ENCODE measurements around the gene OR52L1. TPM values are rescaled to one million over a fixed set of nuclear protein-coding genes. Genes with fewer than 3 reads are reported as not detected.

The OR52L1 gene
- total RNA-seq, 5 donors from 2014 or later (not counting 1 experiment from before 2014, with no cell fraction given), result 0.32 TPM; not detected in 4

- no peaks in the 10 kb centered on the region for H3K9me3 ChIP-seq
- CTCF ChIA-PET, result interaction anchor here in 1 of 2 donors (0.6 to 1.0 kb wide), 2 partner anchors 359 to 369 kb away, joined by 3 read pairs; no protein-coding TSS in a partner anchor
- H3K4me1 ChIP-seq (ENCODE audit: control insufficient read depth in 1 of 2, extremely low read depth in 1 of 2, insufficient read depth in 2 of 2, low read length in 2 of 2), result no peaks in the 10 kb centered on the region
- H3K27ac ChIP-seq (ENCODE audit: low read length), result no peak overlapping the region
- H3K27me3 ChIP-seq (replicated peaks in 1 of 2; ENCODE audit: control insufficient read depth in 2 of 2, extremely low read depth in 1 of 2, insufficient read depth in 2 of 2, low read length in 1 of 2), result no peaks in the 10 kb centered on the region
- DNase-seq (no peak), ATAC-seq (replicated peaks in 1 of 4) (no peak)
- H3K4me3 Mint-ChIP-seq, result no peak overlapping the region
- no peaks in the 10 kb centered on the region for H3K4me1 Mint-ChIP-seq
- WGBS (ENCODE audit: insufficient coverage), result 90% methylated on average over 2 of the region's 3 CpGs
- no peak overlapping the region for H3K4me3 ChIP-seq (ENCODE audit: control insufficient read depth in 1 of 2, extremely low read depth in 1 of 2, low read length in 1 of 2)
- peaks cover 0 to 3% (median 0%) of the 10 kb centered on the region in 3 donors for H3K9me3 Mint-ChIP-seq
- no peaks in the 10 kb centered on the region for H3K36me3 Mint-ChIP-seq
- peaks cover 9 to 24% of the 10 kb centered on the region in 2 donors for H3K27me3 Mint-ChIP-seq
- no peaks in the 10 kb centered on the region for H3K36me3 ChIP-seq (ENCODE audit: control insufficient read depth in 2 of 2, extremely low read depth in 1 of 2, insufficient read depth in 1 of 2, low read length in 1 of 2)
- H3K27ac Mint-ChIP-seq, result no peak overlapping the region
- POLR2A ChIA-PET, result no interaction called here
Measured at GRCh38 chr11:5992150-5992549, 5.4 kb upstream of the OR52L1 start.

- peaks cover 0 to 3% (median 0%) of the 10 kb centered on the region in 3 donors for H3K9me3 Mint-ChIP-seq
- no peaks in the 10 kb centered on the region for H3K27me3 ChIP-seq (replicated peaks in 1 of 2; ENCODE audit: control insufficient read depth in 2 of 2, extremely low read depth in 1 of 2, insufficient read depth in 2 of 2, low read length in 1 of 2)
- ChIA-PET POLR2A (no interaction called here), CTCF (no interaction called here)
- H3K27me3 Mint-ChIP-seq, result peaks cover 16 to 30% of the 10 kb centered on the region in 2 donors
- H3K36me3 ChIP-seq (ENCODE audit: control insufficient read depth in 2 of 2, extremely low read depth in 1 of 2, insufficient read depth in 1 of 2, low read length in 1 of 2), result no peaks in the 10 kb centered on the region
- H3K9me3 ChIP-seq, result no peaks in the 10 kb centered on the region
- DNase-seq (no peak), ATAC-seq (replicated peaks in 1 of 4) (no peak)
- no peak overlapping the region for H3K4me3 ChIP-seq (ENCODE audit: control insufficient read depth in 1 of 2, extremely low read depth in 1 of 2, low read length in 1 of 2)
- H3K36me3 Mint-ChIP-seq, result no peaks in the 10 kb centered on the region
- no peak overlapping the region for H3K27ac ChIP-seq (ENCODE audit: low read length)
- H3K4me3 Mint-ChIP-seq, result no peak overlapping the region
- no peaks in the 10 kb centered on the region for H3K4me1 Mint-ChIP-seq
- 79% methylated on average over 2 of the region's 4 CpGs for WGBS (ENCODE audit: insufficient coverage)
- H3K27ac Mint-ChIP-seq, result no peak overlapping the region
- no peaks in the 10 kb centered on the region for H3K4me1 ChIP-seq (ENCODE audit: control insufficient read depth in 1 of 2, extremely low read depth in 1 of 2, insufficient read depth in 2 of 2, low read length in 2 of 2)
Measured at GRCh38 chr11:5989203-5989602, 2.4 kb upstream of the OR52L1 start.

- Histone ChIP-seq H3K4me3 (ENCODE audit: control insufficient read depth in 1 of 2, extremely low read depth in 1 of 2, low read length in 1 of 2) (no peak overlapping the region), H3K4me1 (ENCODE audit: control insufficient read depth in 1 of 2, extremely low read depth in 1 of 2, insufficient read depth in 2 of 2, low read length in 2 of 2) (no peaks in the 10 kb centered on the region), H3K27me3 (replicated peaks in 1 of 2; ENCODE audit: control insufficient read depth in 2 of 2, extremely low read depth in 1 of 2, insufficient read depth in 2 of 2, low read length in 1 of 2) (peaks cover 0 to 12% of the 10 kb centered on the region in 2 experiments), H3K36me3 (ENCODE audit: control insufficient read depth in 2 of 2, extremely low read depth in 1 of 2, insufficient read depth in 1 of 2, low read length in 1 of 2) (no peaks in the 10 kb centered on the region), H3K9me3 (no peaks in the 10 kb centered on the region), H3K27ac (ENCODE audit: low read length) (no peak overlapping the region)
- POLR2A ChIA-PET, result no interaction called here
- ATAC-seq (replicated peaks in 1 of 4), result no peak
- peaks cover 24 to 41% of the 10 kb centered on the region in 2 donors for H3K27me3 Mint-ChIP-seq
- DNase-seq, result no peak
- no peaks in the 10 kb centered on the region for H3K4me1 Mint-ChIP-seq
- CTCF ChIA-PET, result no interaction called here
- no peak overlapping the region for H3K4me3 Mint-ChIP-seq
- WGBS (ENCODE audit: insufficient coverage), result no CpG with 5 or more reads among the region's 1 CpG
- peaks cover 7 to 25% (median 13%) of the 10 kb centered on the region in 3 donors for H3K9me3 Mint-ChIP-seq
- H3K27ac Mint-ChIP-seq, result no peak overlapping the region
- H3K36me3 Mint-ChIP-seq, result no peaks in the 10 kb centered on the region
Measured at GRCh38 chr11:5983443-5983842, 3.3 kb downstream of the OR52L1 start.

- Mint-ChIP-seq H3K27ac (no peak overlapping the region), H3K9me3 (peaks cover 5 to 18% (median 9%) of the 10 kb centered on the region in 3 donors), H3K4me1 (peaks cover 0 to 4% (median 0%) of the 10 kb centered on the region in 3 donors), H3K36me3 (no peaks in the 10 kb centered on the region), H3K4me3 (no peak overlapping the region), H3K27me3 (peaks cover 0 to 19% of the 10 kb centered on the region in 2 donors)
- H3K27me3 ChIP-seq (replicated peaks in 1 of 2; ENCODE audit: control insufficient read depth in 2 of 2, extremely low read depth in 1 of 2, insufficient read depth in 2 of 2, low read length in 1 of 2), result peaks cover 0 to 3% of the 10 kb centered on the region in 2 experiments
- POLR2A ChIA-PET, result no interaction called here
- H3K9me3 ChIP-seq, result no peaks in the 10 kb centered on the region
- H3K4me1 ChIP-seq (ENCODE audit: control insufficient read depth in 1 of 2, extremely low read depth in 1 of 2, insufficient read depth in 2 of 2, low read length in 2 of 2), result no peaks in the 10 kb centered on the region
- CTCF ChIA-PET, result no interaction called here
- H3K4me3 ChIP-seq (ENCODE audit: control insufficient read depth in 1 of 2, extremely low read depth in 1 of 2, low read length in 1 of 2), result no peak overlapping the region
- no peaks in the 10 kb centered on the region for H3K36me3 ChIP-seq (ENCODE audit: control insufficient read depth in 2 of 2, extremely low read depth in 1 of 2, insufficient read depth in 1 of 2, low read length in 1 of 2)
- WGBS (ENCODE audit: insufficient coverage), result no CpG with 5 or more reads among the region's 1 CpG
- ATAC-seq (replicated peaks in 1 of 4) (no peak), DNase-seq (no peak)
- H3K27ac ChIP-seq (ENCODE audit: low read length), result no peak overlapping the region
Measured at GRCh38 chr11:5973530-5973929, 13.3 kb downstream of the OR52L1 start.

GRCh38 chr11:5968394-5968793, 18.4 kb downstream of the OR52L1 start, which contains the start of gene OR56A5:
Gene OR56A5, minus strand, starts transcription at chr11:5968494. Its CDS starts 0 bp downstream, at chr11:5968494.
- ChIA-PET POLR2A (no interaction called here), CTCF (no interaction called here)
- ATAC-seq (replicated peaks in 1 of 4) (no peak), DNase-seq (no peak)
- Mint-ChIP-seq H3K36me3 (no peaks in the 10 kb centered on the region), H3K27me3 (peaks cover 3 to 27% of the 10 kb centered on the region in 2 donors), H3K4me3 (no peak within 1 kb of the TSS), H3K4me1 (peaks cover 0 to 2% (median 0%) of the 10 kb centered on the region in 3 donors), H3K9me3 (peaks cover 4 to 14% (median 10%) of the 10 kb centered on the region in 3 donors), H3K27ac (no peak within 1 kb of the TSS)
- no peaks in the 10 kb centered on the region for H3K36me3 ChIP-seq (ENCODE audit: control insufficient read depth in 2 of 2, extremely low read depth in 1 of 2, insufficient read depth in 1 of 2, low read length in 1 of 2)
- peaks cover 0 to 3% of the 10 kb centered on the region in 2 experiments for H3K27me3 ChIP-seq (replicated peaks in 1 of 2; ENCODE audit: control insufficient read depth in 2 of 2, extremely low read depth in 1 of 2, insufficient read depth in 2 of 2, low read length in 1 of 2)
- no peak within 1 kb of the TSS for H3K27ac ChIP-seq (ENCODE audit: low read length)
- no peaks in the 10 kb centered on the region for H3K9me3 ChIP-seq
- H3K4me3 ChIP-seq (ENCODE audit: control insufficient read depth in 1 of 2, extremely low read depth in 1 of 2, low read length in 1 of 2), result no peak within 1 kb of the TSS
- H3K4me1 ChIP-seq (ENCODE audit: control insufficient read depth in 1 of 2, extremely low read depth in 1 of 2, insufficient read depth in 2 of 2, low read length in 2 of 2), result no peaks in the 10 kb centered on the region

GRCh38 chr11:5967708-5968107, 19.1 kb downstream of the OR52L1 start:
- Mint-ChIP-seq H3K27ac (no peak overlapping the region), H3K36me3 (no peaks in the 10 kb centered on the region), H3K9me3 (peaks cover 10 to 21% (median 16%) of the 10 kb centered on the region in 3 donors), H3K27me3 (peaks cover 3 to 27% of the 10 kb centered on the region in 2 donors), H3K4me1 (no peaks in the 10 kb centered on the region), H3K4me3 (no peak overlapping the region)
- WGBS (ENCODE audit: insufficient coverage), result 82% methylated on average over 3 of the region's 3 CpGs
- no peak for ATAC-seq (replicated peaks in 1 of 4)
- peaks cover 0 to 3% of the 10 kb centered on the region in 2 experiments for H3K27me3 ChIP-seq (replicated peaks in 1 of 2; ENCODE audit: control insufficient read depth in 2 of 2, extremely low read depth in 1 of 2, insufficient read depth in 2 of 2, low read length in 1 of 2)
- H3K4me1 ChIP-seq (ENCODE audit: control insufficient read depth in 1 of 2, extremely low read depth in 1 of 2, insufficient read depth in 2 of 2, low read length in 2 of 2), result no peaks in the 10 kb centered on the region
- no peak overlapping the region for H3K4me3 ChIP-seq (ENCODE audit: control insufficient read depth in 1 of 2, extremely low read depth in 1 of 2, low read length in 1 of 2)
- H3K27ac ChIP-seq (ENCODE audit: low read length), result no peak overlapping the region
- H3K9me3 ChIP-seq, result no peaks in the 10 kb centered on the region
- ChIA-PET POLR2A (no interaction called here), CTCF (no interaction called here)
- no peak for DNase-seq
- H3K36me3 ChIP-seq (ENCODE audit: control insufficient read depth in 2 of 2, extremely low read depth in 1 of 2, insufficient read depth in 1 of 2, low read length in 1 of 2), result no peaks in the 10 kb centered on the region

- H3K27ac ChIP-seq (ENCODE audit: low read length), result no peak overlapping the region
- ChIA-PET CTCF (interaction anchor here in 1 of 2 donors (0.7 kb wide), 1 partner anchor 202 kb away, joined by 3 read pairs; no protein-coding TSS in a partner anchor), POLR2A (no interaction called here)
- no peak overlapping the region for H3K4me3 ChIP-seq (ENCODE audit: control insufficient read depth in 1 of 2, extremely low read depth in 1 of 2, low read length in 1 of 2)
- DNase-seq, result no peak
- no peaks in the 10 kb centered on the region for H3K9me3 ChIP-seq
- H3K4me1 Mint-ChIP-seq, result no peaks in the 10 kb centered on the region
- no peak overlapping the region for H3K27ac Mint-ChIP-seq
- H3K27me3 Mint-ChIP-seq, result peaks cover 3 to 27% of the 10 kb centered on the region in 2 donors
- no peaks in the 10 kb centered on the region for H3K36me3 ChIP-seq (ENCODE audit: control insufficient read depth in 2 of 2, extremely low read depth in 1 of 2, insufficient read depth in 1 of 2, low read length in 1 of 2)
- WGBS (ENCODE audit: insufficient coverage), result no CpG with 5 or more reads among the region's 2 CpGs
- ATAC-seq (replicated peaks in 1 of 4), result no peak
- H3K4me1 ChIP-seq (ENCODE audit: control insufficient read depth in 1 of 2, extremely low read depth in 1 of 2, insufficient read depth in 2 of 2, low read length in 2 of 2), result no peaks in the 10 kb centered on the region
- peaks cover 13 to 25% (median 16%) of the 10 kb centered on the region in 3 donors for H3K9me3 Mint-ChIP-seq
- H3K36me3 Mint-ChIP-seq, result no peaks in the 10 kb centered on the region
- no peaks in the 10 kb centered on the region for H3K27me3 ChIP-seq (replicated peaks in 1 of 2; ENCODE audit: control insufficient read depth in 2 of 2, extremely low read depth in 1 of 2, insufficient read depth in 2 of 2, low read length in 1 of 2)
- H3K4me3 Mint-ChIP-seq, result no peak overlapping the region
Measured at GRCh38 chr11:5966958-5967357, 19.8 kb downstream of the OR52L1 start.
